ENCODE data around the gene NME9.

NME9 gene

GRCh38 chr3:138359148-138359918 lies 29.7 kb upstream of the NME9 start:
- no peak overlapping the region for H2BK5ac ChIP-seq (ENCODE audit: low read depth, low read length, poor library complexity, severe bottlenecking)
- no peak overlapping the region for H3K4me3 ChIP-seq (ENCODE audit: insufficient read depth in 1 of 2, low read depth in 1 of 2, low read length in 2 of 2)
- no peaks in the 10 kb centered on the region for H3K27me3 ChIP-seq (ENCODE audit: control insufficient read depth in 1 of 2, insufficient read depth in 1 of 2, low read length in 2 of 2)
- no peak overlapping the region for H4K8ac ChIP-seq (ENCODE audit: low read length)
- peaks cover 32% of the 10 kb centered on the region for H3K79me1 ChIP-seq (replicated peaks; ENCODE audit: low read length, poor library complexity, severe bottlenecking)
- H3K4me1 ChIP-seq (ENCODE audit: control insufficient read depth, insufficient read depth, low read depth, low read length), result peaks cover 47% of the 10 kb centered on the region
- H2BK12ac ChIP-seq (ENCODE audit: low read length in 2 of 2), result no peak overlapping the region
- H2BK15ac ChIP-seq (ENCODE audit: low read depth, poor library complexity, severe bottlenecking), result no peak overlapping the region
- H3K18ac ChIP-seq (ENCODE audit: low read depth in 1 of 2, low read length in 2 of 2), result no peak overlapping the region
- WGBS, result 85% methylated on average over 7 of the region's 7 CpGs
- H3K23ac ChIP-seq (ENCODE audit: low read length in 2 of 2), result no peak overlapping the region
- no peak for DNase-seq
- no peak overlapping the region for H2AK5ac ChIP-seq (ENCODE audit: low read length, severe bottlenecking)
- H3K4ac ChIP-seq (ENCODE audit: low read depth in 1 of 2, low read length in 2 of 2), result no peak overlapping the region
- peaks cover 12 to 15% of the 10 kb centered on the region in 2 experiments for H3K36me3 ChIP-seq (ENCODE audit: control insufficient read depth in 1 of 2, insufficient read depth in 2 of 2, low read depth in 1 of 2, low read length in 2 of 2)
- no peak overlapping the region for H3K4me2 ChIP-seq (ENCODE audit: low read length, poor library complexity, severe bottlenecking)
- H3K27ac ChIP-seq (ENCODE audit: low read length, poor library complexity, severe bottlenecking), result peak overlapping the region; percentile 8
- no peak overlapping the region for H3K14ac ChIP-seq (ENCODE audit: low read length in 2 of 2)
- no peak overlapping the region for H2AFZ ChIP-seq (ENCODE audit: low read depth, low read length)
- no peak overlapping the region for H2BK120ac ChIP-seq (ENCODE audit: low read depth, low read length)
- H4K91ac ChIP-seq (ENCODE audit: low read length), result no peak overlapping the region
- no peaks in the 10 kb centered on the region for H3K9me3 ChIP-seq (ENCODE audit: control insufficient read depth, low read length)
- H3K9ac ChIP-seq (ENCODE audit: low read length), result no peak overlapping the region

DNA sequence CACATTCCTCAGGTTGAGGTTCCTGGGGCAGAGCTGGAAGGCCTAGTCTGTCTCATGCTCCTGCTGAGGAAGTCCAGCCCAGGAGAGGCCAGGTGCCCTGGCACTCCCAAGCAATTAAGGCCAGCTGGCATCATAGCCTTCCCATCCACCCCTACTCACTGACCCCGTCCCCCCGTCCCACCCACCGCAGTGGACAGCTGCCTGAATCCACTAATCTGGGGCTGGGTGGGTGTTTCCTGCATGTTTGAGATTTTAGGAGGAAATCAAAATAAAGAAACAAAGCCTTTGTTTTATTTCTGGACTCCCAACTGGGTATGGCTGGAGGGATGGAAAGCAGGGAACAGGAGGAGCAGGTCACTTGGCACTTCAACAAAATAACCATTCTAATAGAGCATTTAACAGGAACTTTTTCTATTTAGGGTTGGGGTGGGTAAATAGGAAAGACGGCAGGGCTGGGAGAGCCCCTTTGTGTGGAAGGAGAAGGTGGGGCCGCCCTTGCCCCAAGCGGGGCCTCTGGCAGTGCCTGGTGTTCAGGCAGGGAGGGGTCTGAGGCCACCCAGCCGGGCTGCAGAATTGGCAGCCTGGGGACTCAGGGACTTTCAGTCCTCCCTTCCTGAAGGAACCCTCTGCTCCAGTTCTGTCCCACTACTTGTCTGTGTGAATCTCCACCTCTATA lies 27.2 kb upstream of the NME9 start:
- no peak overlapping the region for H2AFZ ChIP-seq (ENCODE audit: low read depth, low read length)
- WGBS, result 91% methylated on average over 4 of the region's 7 CpGs

DNA sequence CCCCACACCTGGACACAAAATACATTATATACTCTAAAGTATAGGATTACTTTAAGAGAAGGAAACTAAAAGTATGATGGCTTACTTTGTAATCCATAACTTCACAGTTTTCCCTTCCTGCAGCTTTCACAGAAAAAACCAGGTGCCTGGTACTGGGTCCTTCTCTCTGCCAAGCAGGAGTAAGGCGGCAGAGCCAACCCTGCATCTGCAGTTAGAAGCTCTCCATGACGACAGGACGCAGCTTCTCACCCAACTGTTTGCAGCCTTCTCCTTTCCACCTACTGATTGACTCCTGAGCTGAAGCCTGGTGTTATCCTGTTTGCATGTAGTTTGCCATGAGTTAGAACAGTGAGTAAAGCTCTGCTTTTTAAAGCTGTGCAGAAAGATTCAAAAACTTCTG lies 25.4 kb upstream of the NME9 start:
- Histone ChIP-seq H3K27ac (ENCODE audit: low read length, poor library complexity, severe bottlenecking) (no peak overlapping the region), H3K9ac (ENCODE audit: low read length) (no peak overlapping the region), H3K4me1 (ENCODE audit: control insufficient read depth, insufficient read depth, low read depth, low read length) (peaks cover 22% of the 10 kb centered on the region), H2BK5ac (ENCODE audit: low read depth, low read length, poor library complexity, severe bottlenecking) (no peak overlapping the region), H3K4me2 (ENCODE audit: low read length, poor library complexity, severe bottlenecking) (no peak overlapping the region), H3K36me3 (ENCODE audit: control insufficient read depth in 1 of 2, insufficient read depth in 2 of 2, low read depth in 1 of 2, low read length in 2 of 2) (peaks cover 9 to 15% of the 10 kb centered on the region in 2 experiments), H4K8ac (ENCODE audit: low read length) (no peak overlapping the region), H3K79me1 (replicated peaks; ENCODE audit: low read length, poor library complexity, severe bottlenecking) (peaks cover 35% of the 10 kb centered on the region), H2AK5ac (ENCODE audit: low read length, severe bottlenecking) (no peak overlapping the region), H3K23ac (ENCODE audit: low read length in 2 of 2) (no peak overlapping the region), H4K91ac (ENCODE audit: low read length) (no peak overlapping the region), H2BK120ac (ENCODE audit: low read depth, low read length) (no peak overlapping the region), H3K27me3 (ENCODE audit: control insufficient read depth in 1 of 2, insufficient read depth in 1 of 2, low read length in 2 of 2) (no peaks in the 10 kb centered on the region), H2BK12ac (ENCODE audit: low read length in 2 of 2) (no peak overlapping the region), H3K4ac (ENCODE audit: low read depth in 1 of 2, low read length in 2 of 2) (no peak overlapping the region), H2AFZ (ENCODE audit: low read depth, low read length) (no peak overlapping the region), H2BK15ac (ENCODE audit: low read depth, poor library complexity, severe bottlenecking) (no peak overlapping the region), H3K9me3 (ENCODE audit: control insufficient read depth, low read length) (no peaks in the 10 kb centered on the region), H3K14ac (ENCODE audit: low read length in 2 of 2) (no peak overlapping the region), H3K18ac (ENCODE audit: low read depth in 1 of 2, low read length in 2 of 2) (no peak overlapping the region), H3K4me3 (ENCODE audit: insufficient read depth in 1 of 2, low read depth in 1 of 2, low read length in 2 of 2) (no peak overlapping the region)
- WGBS, result 89% methylated on average over 1 of the region's 3 CpGs
- no peak for DNase-seq

More for the DNA sequence above, 27.2 kb upstream of the NME9 start:
- H4K8ac ChIP-seq (ENCODE audit: low read length), result no peak overlapping the region
- no peak overlapping the region for H3K18ac ChIP-seq (ENCODE audit: low read depth in 1 of 2, low read length in 2 of 2)
- no peak overlapping the region for H3K4me3 ChIP-seq (ENCODE audit: insufficient read depth in 1 of 2, low read depth in 1 of 2, low read length in 2 of 2)
- peaks cover 9 to 15% of the 10 kb centered on the region in 2 experiments for H3K36me3 ChIP-seq (ENCODE audit: control insufficient read depth in 1 of 2, insufficient read depth in 2 of 2, low read depth in 1 of 2, low read length in 2 of 2)
- no peak for DNase-seq
- no peaks in the 10 kb centered on the region for H3K27me3 ChIP-seq (ENCODE audit: control insufficient read depth in 1 of 2, insufficient read depth in 1 of 2, low read length in 2 of 2)
- no peak overlapping the region for H3K23ac ChIP-seq (ENCODE audit: low read length in 2 of 2)
- H3K27ac ChIP-seq (ENCODE audit: low read length, poor library complexity, severe bottlenecking), result no peak overlapping the region
- no peak overlapping the region for H4K91ac ChIP-seq (ENCODE audit: low read length)
- no peak overlapping the region for H3K4ac ChIP-seq (ENCODE audit: low read depth in 1 of 2, low read length in 2 of 2)
- no peaks in the 10 kb centered on the region for H3K9me3 ChIP-seq (ENCODE audit: control insufficient read depth, low read length)
- no peak overlapping the region for H3K9ac ChIP-seq (ENCODE audit: low read length)
- no peak overlapping the region for H3K14ac ChIP-seq (ENCODE audit: low read length in 2 of 2)
- H2BK5ac ChIP-seq (ENCODE audit: low read depth, low read length, poor library complexity, severe bottlenecking), result no peak overlapping the region
- no peak overlapping the region for H3K4me2 ChIP-seq (ENCODE audit: low read length, poor library complexity, severe bottlenecking)
- peaks cover 35% of the 10 kb centered on the region for H3K4me1 ChIP-seq (ENCODE audit: control insufficient read depth, insufficient read depth, low read depth, low read length)
- H2BK120ac ChIP-seq (ENCODE audit: low read depth, low read length), result no peak overlapping the region
- no peak overlapping the region for H2BK15ac ChIP-seq (ENCODE audit: low read depth, poor library complexity, severe bottlenecking)
- peaks cover 39% of the 10 kb centered on the region for H3K79me1 ChIP-seq (replicated peaks; ENCODE audit: low read length, poor library complexity, severe bottlenecking)
- H2AK5ac ChIP-seq (ENCODE audit: low read length, severe bottlenecking), result no peak overlapping the region
- no peak overlapping the region for H2BK12ac ChIP-seq (ENCODE audit: low read length in 2 of 2)

GRCh38 chr3:138354376-138354775 lies 24.7 kb upstream of the NME9 start:
- Histone ChIP-seq H3K23ac (ENCODE audit: low read length in 2 of 2) (no peak overlapping the region), H3K4ac (ENCODE audit: low read depth in 1 of 2, low read length in 2 of 2) (no peak overlapping the region), H3K9ac (ENCODE audit: low read length) (no peak overlapping the region), H4K8ac (ENCODE audit: low read length) (no peak overlapping the region), H3K4me1 (ENCODE audit: control insufficient read depth, insufficient read depth, low read depth, low read length) (peaks cover 19% of the 10 kb centered on the region), H2BK5ac (ENCODE audit: low read depth, low read length, poor library complexity, severe bottlenecking) (no peak overlapping the region), H3K18ac (ENCODE audit: low read depth in 1 of 2, low read length in 2 of 2) (no peak overlapping the region), H3K14ac (ENCODE audit: low read length in 2 of 2) (no peak overlapping the region), H2AFZ (ENCODE audit: low read depth, low read length) (no peak overlapping the region), H3K36me3 (ENCODE audit: control insufficient read depth in 1 of 2, insufficient read depth in 2 of 2, low read depth in 1 of 2, low read length in 2 of 2) (peaks cover 9 to 15% of the 10 kb centered on the region in 2 experiments), H3K4me3 (ENCODE audit: insufficient read depth in 1 of 2, low read depth in 1 of 2, low read length in 2 of 2) (no peak overlapping the region), H3K79me1 (replicated peaks; ENCODE audit: low read length, poor library complexity, severe bottlenecking) (peaks cover 35% of the 10 kb centered on the region), H3K9me3 (ENCODE audit: control insufficient read depth, low read length) (no peaks in the 10 kb centered on the region), H3K4me2 (ENCODE audit: low read length, poor library complexity, severe bottlenecking) (no peak overlapping the region), H2AK5ac (ENCODE audit: low read length, severe bottlenecking) (no peak overlapping the region), H2BK120ac (ENCODE audit: low read depth, low read length) (no peak overlapping the region), H3K27me3 (ENCODE audit: control insufficient read depth in 1 of 2, insufficient read depth in 1 of 2, low read length in 2 of 2) (no peaks in the 10 kb centered on the region), H3K27ac (ENCODE audit: low read length, poor library complexity, severe bottlenecking) (no peak overlapping the region), H2BK15ac (ENCODE audit: low read depth, poor library complexity, severe bottlenecking) (no peak overlapping the region), H4K91ac (ENCODE audit: low read length) (no peak overlapping the region), H2BK12ac (ENCODE audit: low read length in 2 of 2) (no peak overlapping the region)
- DNase-seq, result no peak
